Activated CD8-positive, alpha-beta memory T cell treated with anti-CD3 and anti-CD28 coated beads for 36 hours (primary cell): ENCODE measurements around the gene TTYH3. TPM values are rescaled to one million over a fixed set of nuclear protein-coding genes. Genes with fewer than 3 reads are reported as not detected.
"Not testable (repeated sequence)": the region's sequence is repeated elsewhere in the genome, so short reads cannot be mapped to it uniquely, and the experiment has no call there.

ENCODE experiments used
- CTCF ChIA-PET: fragments of 350-600 bp; sonication (Branson Sonifier 250); formaldehyde crosslinking; loops from one replicate; lab custom pipeline; 2021; ENCODE audit warnings: antibody characterized with exemption; lab: Charles Lee
- POLR2A ChIA-PET: fragments of 350-600 bp; sonication (Branson Sonifier 250); formaldehyde crosslinking; loops from one replicate; lab custom pipeline; 2021; ENCODE audit warnings: antibody characterized with exemption; lab: Charles Lee
- total RNA-seq, 2 experiments: library from RNA; stranded (reverse); gene quantifications; one replicate each; pipeline ENCODE4 v1.2.3, GENCODE V29; 2021

The TTYH3 gene
- total RNA-seq: 10 to 100 TPM; 22.9 to 24.3 TPM

GRCh38 chr7:2631946-2632732, at the start of gene TTYH3:
Gene TTYH3, plus strand, starts transcription at chr7:2631986. Its CDS starts 170 bp downstream, at chr7:2632156.
- ChIA-PET CTCF (interaction anchor here (1.4 to 2.7 kb wide), 3 partner anchors 39 to 87 kb away, joined by 5 to 7 read pairs (median 7); no protein-coding TSS in a partner anchor), POLR2A (interaction anchor here (1.4 kb wide), 1 partner anchor 13 kb away, joined by 3 read pairs; no protein-coding TSS in a partner anchor)

GRCh38 chr7:2582006-2582735, 49.6 kb upstream of the TTYH3 start:
- ChIA-PET CTCF (no interaction called here), POLR2A (interaction anchor here (0.5 kb wide), 1 partner anchor 14 kb away, joined by 3 read pairs; no protein-coding TSS in a partner anchor)

- ChIA-PET POLR2A (no interaction called here), CTCF (interaction anchor here (1.4 kb wide), 1 partner anchor 10 kb away, joined by 5 read pairs; no protein-coding TSS in a partner anchor)
These were observed 47.8 kb upstream of the TTYH3 start for GRCh38 chr7:2583798-2584580.

- CTCF ChIA-PET: interaction anchor here (1.4 kb wide), 1 partner anchor 11 kb away, joined by 5 read pairs; no protein-coding TSS in a partner anchor
- POLR2A ChIA-PET: no interaction called here
These were observed 46.3 kb upstream of the TTYH3 start for GRCh38 chr7:2585446-2585845.

- POLR2A ChIA-PET: no interaction called here
- CTCF ChIA-PET: interaction anchor here (0.7 kb wide), 1 partner anchor 19 kb away, joined by 4 read pairs; no protein-coding TSS in a partner anchor
These were observed 45.3 kb upstream of the TTYH3 start for GRCh38 chr7:2586326-2587020.

- CTCF ChIA-PET: interaction anchor here (0.7 kb wide), 1 partner anchor 20 kb away, joined by 4 read pairs; no protein-coding TSS in a partner anchor
- POLR2A ChIA-PET: no interaction called here
These were observed 44.7 kb upstream of the TTYH3 start for GRCh38 chr7:2587134-2587533.

GRCh38 chr7:2587778-2588177, 44.0 kb upstream of the TTYH3 start:
- ChIA-PET CTCF (no interaction called here), POLR2A (no interaction called here)

- CTCF ChIA-PET: no interaction called here
- POLR2A ChIA-PET: no interaction called here
These were observed 42.4 kb upstream of the TTYH3 start for GRCh38 chr7:2589341-2589740.

GRCh38 chr7:2589941-2590340, 41.8 kb upstream of the TTYH3 start:
- CTCF ChIA-PET, POLR2A ChIA-PET: not testable (repeated sequence)

- ChIA-PET POLR2A (no interaction called here), CTCF (interaction anchor here (0.6 kb wide), 1 partner anchor 237 kb away, joined by 3 read pairs; no protein-coding TSS in a partner anchor)
These were observed 39.4 kb upstream of the TTYH3 start for GRCh38 chr7:2592375-2592865.

GRCh38 chr7:2593036-2593727, 38.6 kb upstream of the TTYH3 start:
- ChIA-PET CTCF (no interaction called here), POLR2A (no interaction called here)

- ChIA-PET CTCF (no interaction called here), POLR2A (no interaction called here)
These were observed 37.2 kb upstream of the TTYH3 start for GRCh38 chr7:2594599-2594998.

- POLR2A ChIA-PET: interaction anchor here (0.6 kb wide), 1 partner anchor 40 kb away, joined by 12 read pairs; the partner anchor contains the start of gene BRAT1
- CTCF ChIA-PET: no interaction called here
These were observed 36.4 kb upstream of the TTYH3 start for GRCh38 chr7:2595258-2595860.

GRCh38 chr7:2596464-2597272, 35.1 kb upstream of the TTYH3 start:
- ChIA-PET CTCF (interaction anchor here (0.6 to 0.8 kb wide), 2 partner anchors 49 to 178 kb away, joined by 3 read pairs; no protein-coding TSS in a partner anchor), POLR2A (interaction anchor here (0.6 kb wide), 2 partner anchors 14 to 49 kb away, joined by 3 to 4 read pairs; no protein-coding TSS in a partner anchor)

- ChIA-PET POLR2A (no interaction called here), CTCF (interaction anchor here (0.8 kb wide), 1 partner anchor 48 kb away, joined by 3 read pairs; no protein-coding TSS in a partner anchor)
These were observed 34.5 kb upstream of the TTYH3 start for GRCh38 chr7:2597273-2597640.

- ChIA-PET CTCF (no interaction called here), POLR2A (no interaction called here)
These were observed 33.5 kb upstream of the TTYH3 start for GRCh38 chr7:2598154-2598823.
